Activated CD4-positive, alpha-beta memory T cell treated with anti-CD3 and anti-CD28 coated beads for 36 hours (primary cell): ENCODE measurements around the gene HERC2. TPM values are rescaled to one million over a fixed set of nuclear protein-coding genes. Genes with fewer than 3 reads are reported as not detected.

Experiments used
- CTCF ChIA-PET: fragments of 350-600 bp; sonication (Branson Sonifier 250); formaldehyde crosslinking; loops from one replicate; lab custom pipeline; 2021; ENCODE audit warnings: antibody characterized with exemption, inconsistent platforms; lab: Charles Lee
- POLR2A ChIA-PET: fragments of 350-600 bp; sonication (Branson Sonifier 250); formaldehyde crosslinking; loops from one replicate; lab custom pipeline; 2021; ENCODE audit warnings: antibody characterized with exemption; lab: Charles Lee
- DNase-seq: peaks from one replicate; pipeline ENCODE4 v3.0.0-alpha.2; 2020
- H3K27ac Mint-ChIP-seq: one replicate; pipeline ENCODE4 v1.8.0; 2021; ENCODE audit warnings: mixed read lengths
- H3K27me3 Mint-ChIP-seq: one replicate; pipeline ENCODE4 v1.8.0; 2021; ENCODE audit warnings: mixed read lengths
- H3K36me3 Mint-ChIP-seq: one replicate; pipeline ENCODE4 v1.8.0; 2021; ENCODE audit warnings: mixed read lengths
- H3K4me1 Mint-ChIP-seq: one replicate; pipeline ENCODE4 v1.8.0; 2021; ENCODE audit warnings: low read depth, mixed read lengths
- H3K4me3 Mint-ChIP-seq: one replicate; pipeline ENCODE4 v1.8.0; 2021; ENCODE audit warnings: mild to moderate bottlenecking, mixed read lengths
- H3K9me3 Mint-ChIP-seq: one replicate; pipeline ENCODE4 v1.8.0; 2021; ENCODE audit warnings: mixed read lengths
- intact Hi-C: fragments of 100-400 bp; cut with micrococcal nuclease; formaldehyde crosslinking; loops from one replicate; pipeline ENCODE4 v1.15.1; 2023
- total RNA-seq, 2 experiments: library from RNA; stranded (reverse); gene quantifications; one replicate each; pipeline ENCODE4 v1.2.3, GENCODE V29; 2021

The HERC2 gene
- total RNA-seq, 2 experiments from 2014 or later: 30.4 to 33.7 TPM

DNA sequence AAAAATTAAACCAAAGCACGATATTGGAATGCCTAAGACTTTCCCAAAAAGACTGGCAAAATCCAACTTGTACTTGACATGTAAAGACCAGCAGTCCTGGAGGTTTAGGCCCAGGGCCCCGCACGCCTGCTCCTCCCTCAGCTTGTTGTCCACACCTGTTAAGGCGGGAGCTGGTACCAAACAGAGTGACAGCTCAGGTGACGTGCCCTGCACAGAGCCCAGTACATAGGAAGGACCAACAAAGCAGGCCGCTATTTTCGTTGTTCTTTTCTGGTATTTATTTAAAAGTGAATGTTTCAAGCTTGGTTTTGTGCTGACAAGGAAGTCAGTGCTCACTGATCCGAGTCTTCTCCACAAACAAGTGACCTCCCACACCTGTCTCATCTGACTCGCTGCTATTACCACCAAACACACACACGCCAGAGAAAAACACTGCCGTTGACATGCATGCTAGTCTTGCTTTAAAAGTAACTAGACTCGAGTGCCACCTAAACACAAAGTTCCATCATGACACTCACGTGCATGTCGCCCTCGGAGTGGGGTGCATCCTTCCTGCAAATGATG lies 50.2 kb downstream of the HERC2 start:
- peaks cover 30% of the 10 kb centered on the region for H3K36me3 Mint-ChIP-seq

DNA sequence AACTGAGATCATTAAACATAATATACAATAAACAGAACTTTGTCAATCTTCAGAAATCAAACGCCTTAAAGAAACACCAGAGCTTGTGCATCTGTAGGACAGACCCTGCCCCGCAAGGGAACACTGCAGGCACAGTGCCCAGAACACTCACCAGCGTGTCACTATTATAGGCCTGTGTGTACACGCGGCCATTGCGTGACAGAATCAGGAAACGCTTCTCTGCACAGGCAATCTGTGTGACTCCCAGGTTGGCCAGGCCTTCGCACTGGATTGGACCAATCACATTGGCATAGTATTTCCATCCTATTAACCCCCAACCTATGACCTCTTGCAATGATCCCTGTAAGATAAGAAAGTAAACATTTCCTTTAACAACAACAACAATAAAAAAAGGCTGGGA lies 52.9 kb downstream of the HERC2 start:
- DNase-seq: no peak

More for the DNA sequence above, 50.2 kb downstream of the HERC2 start:
- no peak overlapping the region for H3K27ac Mint-ChIP-seq
- ChIA-PET CTCF (no interaction called here), POLR2A (no interaction called here)
- H3K4me3 Mint-ChIP-seq: no peak overlapping the region
- intact Hi-C loops: no loop called here
- DNase-seq: no peak
- H3K4me1 Mint-ChIP-seq: no peaks in the 10 kb centered on the region
- no peaks in the 10 kb centered on the region for H3K27me3 Mint-ChIP-seq
- no peaks in the 10 kb centered on the region for H3K9me3 Mint-ChIP-seq

DNA sequence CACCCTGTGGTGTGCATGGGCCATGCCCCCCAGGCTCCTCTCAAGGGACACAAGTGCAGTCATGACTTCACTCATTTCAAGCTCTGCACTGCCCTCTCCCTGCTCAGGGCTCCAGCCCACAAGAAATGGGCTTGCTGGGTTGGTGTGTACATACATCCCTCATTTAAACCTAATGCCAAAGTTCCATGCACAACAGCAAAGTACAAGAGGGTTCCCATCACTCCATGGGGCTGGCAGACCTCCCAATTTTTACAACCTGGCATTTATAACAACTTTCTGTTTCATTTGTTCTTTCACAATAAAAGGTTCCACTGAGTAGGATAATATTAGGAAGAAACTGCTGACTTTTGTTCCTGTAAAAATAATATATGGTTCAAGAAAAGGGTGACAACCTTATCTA lies 54.3 kb downstream of the HERC2 start:
- no peak overlapping the region for H3K4me3 Mint-ChIP-seq
- peaks cover 44% of the 10 kb centered on the region for H3K36me3 Mint-ChIP-seq
- intact Hi-C loops: no loop called here
- DNase-seq: no peak
- H3K4me1 Mint-ChIP-seq: no peaks in the 10 kb centered on the region
- POLR2A ChIA-PET: no interaction called here
- H3K9me3 Mint-ChIP-seq: no peaks in the 10 kb centered on the region
- CTCF ChIA-PET: no interaction called here
- no peak overlapping the region for H3K27ac Mint-ChIP-seq
- H3K27me3 Mint-ChIP-seq: no peaks in the 10 kb centered on the region

More for the DNA sequence above, 52.9 kb downstream of the HERC2 start:
- Mint-ChIP-seq H3K27me3 (no peaks in the 10 kb centered on the region), H3K4me3 (no peak overlapping the region), H3K36me3 (peaks cover 42% of the 10 kb centered on the region), H3K27ac (no peak overlapping the region), H3K4me1 (no peaks in the 10 kb centered on the region), H3K9me3 (no peaks in the 10 kb centered on the region)
- ChIA-PET CTCF (no interaction called here), POLR2A (no interaction called here)
- intact Hi-C loops: no loop called here

DNA sequence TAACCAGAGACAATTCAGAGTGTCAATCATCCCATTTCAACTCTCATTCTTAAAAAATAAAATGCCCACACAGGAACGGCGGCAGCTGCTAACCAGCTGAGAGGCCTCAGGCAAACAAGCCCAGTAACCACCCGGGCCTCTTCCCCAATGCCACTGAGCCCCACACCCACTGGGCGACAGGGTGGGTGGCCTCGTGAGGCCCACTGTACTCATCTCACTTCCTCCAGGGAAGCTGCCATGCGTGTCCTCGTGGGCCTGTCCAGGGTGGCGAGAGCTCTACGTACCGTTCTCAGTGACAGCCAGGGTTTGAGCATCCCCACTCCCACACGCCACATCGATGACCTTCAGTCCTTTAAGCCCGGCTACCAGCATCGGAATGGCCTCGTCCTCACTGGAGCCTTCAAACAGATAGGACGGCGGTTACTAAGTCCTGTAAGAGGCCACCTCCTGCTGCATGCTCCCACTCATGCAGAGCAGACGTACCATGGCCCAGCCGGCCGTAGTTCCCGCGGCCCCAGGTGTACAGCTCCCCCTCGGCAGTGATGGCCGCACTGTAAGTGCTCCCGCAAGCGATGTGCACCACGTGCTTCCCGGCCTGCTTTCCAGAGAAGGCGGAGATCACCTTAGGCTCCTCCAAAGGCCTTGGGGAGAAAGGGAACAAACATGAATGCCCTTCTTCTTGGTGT lies 56.5 kb downstream of the HERC2 start:
- Mint-ChIP-seq H3K27me3 (no peaks in the 10 kb centered on the region), H3K4me1 (peaks cover 3% of the 10 kb centered on the region), H3K4me3 (no peak overlapping the region), H3K36me3 (peaks cover 43% of the 10 kb centered on the region), H3K9me3 (no peaks in the 10 kb centered on the region), H3K27ac (no peak overlapping the region)
- CTCF ChIA-PET: no interaction called here
- intact Hi-C loops: no loop called here
- POLR2A ChIA-PET: no interaction called here
- DNase-seq: no peak

DNA sequence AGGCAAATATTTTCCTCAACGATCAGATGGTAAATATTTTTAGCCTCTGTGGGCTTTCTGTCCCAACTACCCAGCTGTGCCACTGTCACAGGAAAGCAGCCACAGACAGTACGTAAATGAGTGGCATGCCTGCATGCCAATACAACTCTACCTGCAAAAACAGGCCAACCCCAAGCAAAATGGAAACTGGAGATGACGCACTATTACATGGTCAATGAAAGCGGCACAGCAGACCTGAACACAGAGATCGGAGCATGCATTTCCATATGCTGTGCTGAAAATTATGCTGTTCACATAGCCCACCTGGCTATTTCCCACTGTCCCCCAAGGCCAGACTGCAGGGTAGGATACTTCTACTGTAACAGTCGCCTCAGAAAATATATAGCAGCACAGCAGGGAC lies 57.8 kb downstream of the HERC2 start:
- no peak for DNase-seq
- intact Hi-C loops: no loop called here
- Mint-ChIP-seq H3K27ac (no peak overlapping the region), H3K4me3 (no peak overlapping the region), H3K36me3 (peaks cover 40% of the 10 kb centered on the region), H3K9me3 (no peaks in the 10 kb centered on the region), H3K4me1 (peaks cover 3% of the 10 kb centered on the region), H3K27me3 (no peaks in the 10 kb centered on the region)
- ChIA-PET CTCF (no interaction called here), POLR2A (no interaction called here)

DNA sequence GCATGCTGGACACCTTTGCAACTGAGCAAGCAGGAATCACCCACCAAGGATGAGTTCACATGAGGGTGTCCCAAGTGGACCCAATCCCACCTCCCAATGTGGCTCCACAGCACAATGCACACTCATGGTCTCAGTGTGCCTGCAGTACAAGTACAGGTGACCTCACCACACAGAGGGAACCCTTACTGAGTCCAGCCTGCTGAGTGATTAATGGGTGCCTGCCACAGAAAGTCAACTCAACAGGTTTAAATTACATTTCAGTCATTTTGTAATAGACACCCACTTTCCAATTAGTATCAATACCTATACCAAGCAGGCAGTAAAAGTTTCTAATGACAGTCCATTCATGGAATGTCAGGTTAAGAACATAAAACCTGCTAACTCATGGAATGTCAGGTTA lies 59.5 kb downstream of the HERC2 start:
- POLR2A ChIA-PET: no interaction called here
- peaks cover 3% of the 10 kb centered on the region for H3K4me1 Mint-ChIP-seq
- CTCF ChIA-PET: no interaction called here
- no peaks in the 10 kb centered on the region for H3K9me3 Mint-ChIP-seq
- H3K27me3 Mint-ChIP-seq: no peaks in the 10 kb centered on the region
- H3K27ac Mint-ChIP-seq: no peak overlapping the region
- peaks cover 29% of the 10 kb centered on the region for H3K36me3 Mint-ChIP-seq
- DNase-seq: no peak
- no peak overlapping the region for H3K4me3 Mint-ChIP-seq
- intact Hi-C loops: no loop called here

DNA sequence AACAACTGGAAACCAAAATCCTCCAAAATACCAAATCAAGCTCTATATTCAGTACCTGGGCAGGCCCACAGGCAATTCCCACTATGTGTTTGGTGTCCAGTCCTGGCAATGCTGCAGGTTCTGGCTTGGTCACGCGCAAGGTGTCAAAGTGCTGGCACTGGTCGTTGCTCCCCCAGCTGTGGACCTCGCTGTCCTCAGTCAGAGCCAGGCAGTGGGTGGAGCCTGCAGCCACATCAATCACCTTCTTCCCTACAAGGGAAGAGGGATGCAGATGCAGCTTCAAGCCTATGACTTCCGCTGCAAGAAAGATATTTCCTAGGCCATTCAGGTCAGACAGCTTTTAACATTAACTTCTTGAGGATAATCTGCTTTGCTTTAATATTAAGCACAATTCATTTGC lies 61.3 kb downstream of the HERC2 start:
- POLR2A ChIA-PET: no interaction called here
- DNase-seq: no peak
- Mint-ChIP-seq H3K4me1 (peaks cover 3% of the 10 kb centered on the region), H3K27me3 (no peaks in the 10 kb centered on the region), H3K9me3 (no peaks in the 10 kb centered on the region), H3K27ac (no peak overlapping the region), H3K36me3 (peaks cover 28% of the 10 kb centered on the region), H3K4me3 (no peak overlapping the region)
- intact Hi-C loops: no loop called here
- CTCF ChIA-PET: no interaction called here

DNA sequence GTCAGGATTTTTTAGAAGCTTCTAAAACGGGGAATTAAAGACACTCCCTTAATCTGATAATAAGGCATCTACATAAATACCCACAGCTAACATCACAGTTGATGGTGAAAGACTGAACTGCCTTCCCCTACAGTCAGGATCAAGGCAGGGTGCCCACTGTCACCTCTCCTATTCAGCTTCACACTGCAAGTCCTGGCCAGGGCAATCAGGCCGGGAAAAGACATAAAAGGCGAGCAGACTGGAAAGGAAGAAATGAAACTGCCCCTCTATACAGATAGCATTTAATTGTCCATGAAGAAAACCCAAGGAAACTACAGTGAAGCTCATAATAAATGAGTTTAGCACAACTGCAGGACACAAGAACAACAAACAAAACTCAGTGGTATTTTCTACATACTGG lies 61.7 kb downstream of the HERC2 start:
- DNase-seq: no peak
- peaks cover 3% of the 10 kb centered on the region for H3K4me1 Mint-ChIP-seq
- H3K27me3 Mint-ChIP-seq: no peaks in the 10 kb centered on the region
- H3K27ac Mint-ChIP-seq: no peak overlapping the region
- intact Hi-C loops: no loop called here
- ChIA-PET POLR2A (no interaction called here), CTCF (no interaction called here)
- H3K9me3 Mint-ChIP-seq: no peaks in the 10 kb centered on the region
- H3K36me3 Mint-ChIP-seq: peaks cover 31% of the 10 kb centered on the region
- H3K4me3 Mint-ChIP-seq: no peak overlapping the region

DNA sequence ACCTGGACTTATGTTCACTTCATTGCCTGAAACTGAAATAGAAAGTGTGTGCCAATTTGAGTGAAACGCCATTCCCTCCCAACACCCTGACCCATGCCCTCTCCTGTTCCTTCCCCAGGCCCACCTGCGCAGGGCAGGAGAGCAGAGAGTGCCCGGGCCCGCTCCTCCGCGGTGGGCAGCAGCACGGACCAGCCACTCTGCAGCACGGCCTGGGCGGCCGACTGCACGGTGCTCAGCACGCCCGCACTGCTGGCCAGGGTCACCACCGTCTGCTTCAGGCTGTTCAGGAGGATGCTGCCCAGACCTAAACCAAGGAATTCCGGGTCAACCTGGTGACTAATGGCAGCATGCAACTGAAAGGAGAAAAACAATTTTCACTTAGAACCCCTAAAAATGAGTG lies 66.0 kb downstream of the HERC2 start:
- intact Hi-C loops: no loop called here
- DNase-seq: no peak
- Mint-ChIP-seq H3K27me3 (no peaks in the 10 kb centered on the region), H3K36me3 (peaks cover 32% of the 10 kb centered on the region), H3K4me3 (no peak overlapping the region), H3K9me3 (no peaks in the 10 kb centered on the region), H3K4me1 (peaks cover under 1% of the 10 kb centered on the region), H3K27ac (no peak overlapping the region)
- POLR2A ChIA-PET: no interaction called here
- CTCF ChIA-PET: no interaction called here

DNA sequence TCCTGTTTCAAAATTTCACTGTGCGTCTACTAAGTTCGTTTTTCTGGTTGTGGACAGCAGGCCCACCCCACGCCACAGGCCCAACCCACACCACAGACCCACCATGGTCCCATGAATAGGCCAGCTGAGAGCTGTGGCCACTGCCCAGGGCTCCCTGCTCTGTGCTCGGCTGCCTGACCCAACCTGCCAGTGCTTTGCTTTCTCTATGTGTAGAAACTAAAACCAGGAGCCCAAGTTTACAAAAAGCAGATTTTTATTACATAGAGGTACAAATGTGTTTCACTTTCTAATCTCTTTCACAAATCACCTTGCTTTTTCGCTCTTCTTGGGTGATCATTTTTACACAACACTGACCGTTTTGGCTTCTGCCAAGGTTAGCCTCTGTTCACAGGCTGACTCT lies 69.1 kb downstream of the HERC2 start:
- ChIA-PET CTCF (no interaction called here), POLR2A (no interaction called here)
- Mint-ChIP-seq H3K27ac (no peak overlapping the region), H3K9me3 (peaks cover 4% of the 10 kb centered on the region), H3K27me3 (no peaks in the 10 kb centered on the region), H3K4me1 (no peaks in the 10 kb centered on the region), H3K36me3 (peaks cover 45% of the 10 kb centered on the region), H3K4me3 (no peak overlapping the region)
- DNase-seq: no peak
- intact Hi-C loops: no loop called here

DNA sequence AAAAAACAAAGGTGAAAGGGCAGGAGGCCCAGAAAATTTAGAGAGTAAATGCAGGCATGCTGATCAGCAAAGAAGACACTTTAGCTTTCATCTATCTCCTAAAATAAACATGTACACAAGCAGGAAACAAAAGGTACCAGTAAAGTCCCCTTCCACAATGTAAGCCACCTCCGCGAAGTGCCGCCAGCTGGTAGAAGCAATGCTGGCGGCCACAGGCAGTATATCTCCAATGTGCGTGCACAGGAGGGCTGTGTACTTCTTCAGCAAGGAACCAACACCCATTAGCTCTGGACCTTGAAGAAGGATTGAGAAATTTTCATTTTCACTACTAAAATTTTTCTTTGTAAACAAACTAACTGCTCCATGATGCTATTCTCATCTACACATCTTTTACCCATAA lies 75.4 kb downstream of the HERC2 start:
- Mint-ChIP-seq H3K36me3 (peaks cover 56% of the 10 kb centered on the region), H3K4me3 (no peak overlapping the region), H3K27me3 (no peaks in the 10 kb centered on the region), H3K27ac (no peak overlapping the region), H3K9me3 (peaks cover 11% of the 10 kb centered on the region), H3K4me1 (no peaks in the 10 kb centered on the region)
- DNase-seq: no peak
- CTCF ChIA-PET: interaction anchor here (0.6 kb wide), 1 partner anchor 307 kb away, joined by 3 read pairs; no protein-coding TSS in a partner anchor
- POLR2A ChIA-PET: no interaction called here
- intact Hi-C loops: no loop called here

DNA sequence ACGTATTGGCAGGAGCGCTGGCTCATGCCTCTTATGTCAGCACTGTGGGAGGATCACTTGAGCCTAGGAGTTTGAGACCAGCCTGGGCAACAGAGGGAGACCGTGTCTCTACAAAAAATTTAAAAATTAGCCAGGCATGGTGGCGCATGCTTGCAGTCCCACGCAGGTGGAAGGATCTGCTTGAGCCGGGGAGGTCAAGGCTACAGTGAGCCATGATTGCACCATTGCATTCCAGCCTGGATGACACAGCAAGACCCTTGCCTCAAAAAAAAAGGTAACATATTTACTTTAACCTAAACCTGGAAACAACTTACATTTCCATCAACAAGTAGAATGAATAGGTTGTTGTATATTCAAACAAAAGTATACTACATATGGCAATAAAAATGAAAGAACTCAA lies 78.1 kb downstream of the HERC2 start:
- Mint-ChIP-seq H3K27ac (no peak overlapping the region), H3K27me3 (no peaks in the 10 kb centered on the region), H3K4me1 (no peaks in the 10 kb centered on the region), H3K4me3 (no peak overlapping the region), H3K36me3 (peaks cover 60% of the 10 kb centered on the region), H3K9me3 (peaks cover 7% of the 10 kb centered on the region)
- ChIA-PET CTCF (no interaction called here), POLR2A (no interaction called here)
- intact Hi-C loops: no loop called here
- DNase-seq: no peak

DNA sequence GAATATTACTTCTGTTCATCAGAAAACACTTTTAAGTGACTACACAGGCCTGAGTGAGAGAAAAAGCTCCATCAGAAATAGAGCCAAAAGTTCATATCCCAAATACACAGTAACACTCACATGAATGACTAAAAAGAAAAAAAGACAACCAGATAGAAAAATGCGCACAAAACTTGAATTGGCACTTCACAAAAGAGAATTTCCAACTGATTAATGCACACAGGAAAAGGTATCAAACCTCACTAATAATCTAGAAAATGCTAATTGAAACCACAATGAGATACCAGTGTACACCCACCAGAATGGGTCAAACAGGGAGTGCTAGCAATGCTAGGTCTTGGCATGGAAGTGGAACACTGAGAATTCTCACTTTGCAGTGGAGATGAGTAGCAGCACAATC lies 78.6 kb downstream of the HERC2 start:
- Mint-ChIP-seq H3K4me3 (no peak overlapping the region), H3K9me3 (peaks cover 7% of the 10 kb centered on the region), H3K4me1 (no peaks in the 10 kb centered on the region), H3K27ac (no peak overlapping the region), H3K27me3 (no peaks in the 10 kb centered on the region), H3K36me3 (peaks cover 60% of the 10 kb centered on the region)
- intact Hi-C loops: no loop called here
- DNase-seq: no peak
- ChIA-PET CTCF (no interaction called here), POLR2A (no interaction called here)
